HepG2 (cell line): Measurements from ENCODE around the gene RHBDF2. TPM values are rescaled to one million over a fixed set of nuclear protein-coding genes. Genes with fewer than 3 reads are reported as not detected.
A peak's percentile ranks its signal among the peaks of the same experiment; 100 is the strongest.

Experiments used
- MATR3 ChIP-seq: sonication (generic); formaldehyde crosslinking; IDR thresholded peaks from 2 replicates; pipeline ENCODE4 v1.4.0; 2020; ENCODE audit warnings: missing genetic modification reagents
- SALL2 ChIP-seq: sonication (generic); formaldehyde crosslinking; IDR thresholded peaks from 2 replicates; pipeline ENCODE4 v1.8.1; 2023; ENCODE audit warnings: mild to moderate bottlenecking, missing genetic modification reagents, inconsistent platforms
- SKIL ChIP-seq: sonication (generic); formaldehyde crosslinking; IDR thresholded peaks from 2 replicates; pipeline ENCODE4 v1.8.0; 2022; ENCODE audit warnings: missing genetic modification reagents, mild to moderate bottlenecking, moderate library complexity, borderline replicate concordance
- TFDP2 ChIP-seq: sonication (generic); formaldehyde crosslinking; IDR thresholded peaks from 2 replicates; pipeline ENCODE4 v1.4.0; 2020; ENCODE audit warnings: missing genetic modification reagents
- ZBTB20 ChIP-seq: sonication (generic); formaldehyde crosslinking; IDR thresholded peaks from 2 replicates; pipeline ENCODE4 v1.8.1; 2023; ENCODE audit warnings: missing genetic modification reagents, low read depth, mild to moderate bottlenecking, borderline replicate concordance
- ZFP36 ChIP-seq: fragments of 150-350 bp; IDR thresholded peaks from 2 replicates; pipeline ENCODE4 v1.6.1; 2018; ENCODE audit warnings: borderline replicate concordance, low read length, low read depth; ENCODE audit not compliant: partially characterized antibody
- ZFX ChIP-seq: sonication (generic); formaldehyde crosslinking; IDR thresholded peaks from 2 replicates; pipeline ENCODE4 v1.4.0; 2020; ENCODE audit warnings: mild to moderate bottlenecking, low read depth, missing genetic modification reagents, moderate library complexity
- ZNF253 ChIP-seq: sonication (generic); formaldehyde crosslinking; IDR thresholded peaks from 2 replicates; pipeline ENCODE4 v1.8.0; 2022; ENCODE audit warnings: mild to moderate bottlenecking, missing genetic modification reagents, borderline replicate concordance
- ZNF276 ChIP-seq: sonication (generic); formaldehyde crosslinking; IDR thresholded peaks from 2 replicates; pipeline ENCODE4 v1.4.0; 2020; ENCODE audit warnings: mild to moderate bottlenecking, low read depth, missing genetic modification reagents
- ZNF318 ChIP-seq: sonication (generic); formaldehyde crosslinking; IDR thresholded peaks from 2 replicates; pipeline ENCODE4 v1.4.0; 2020; ENCODE audit warnings: mild to moderate bottlenecking, missing genetic modification reagents
- ZNF546 ChIP-seq: sonication (generic); formaldehyde crosslinking; conservative IDR thresholded peaks from 2 replicates; pipeline ENCODE4 v1.8.1; 2023; ENCODE audit warnings: mild to moderate bottlenecking, missing genetic modification reagents
- ZSCAN5A ChIP-seq: sonication (generic); formaldehyde crosslinking; IDR thresholded peaks from 2 replicates; pipeline ENCODE4 v1.8.0; 2022; ENCODE audit warnings: mild to moderate bottlenecking, missing genetic modification reagents, borderline replicate concordance
- polyA plus RNA-seq, 8 experiments: library from polyadenylated mRNA; depleted of rRNA in 3 of 8; stranded (reverse) in 7 of 8; unstranded in 1 of 8; fragments of >200 nt; fragmentation: Illumina TruSeq in 4 of 8; extraction: Trizol in 4 of 8; gene quantifications; 2 replicates each; pipeline versions ENCODE4 v1.2.1 to v1.2.3, GENCODE V29; 2011 to 2016; ENCODE audit warnings: low read depth in 4 of 8, missing spikeins in 1 of 8, mixed read lengths in 1 of 8; ENCODE audit not compliant: insufficient read depth in 1 of 8
- total RNA-seq, 5 experiments: library from RNA; depleted of rRNA; stranded (reverse); fragments of >200 nt; fragmentation: Illumina TruSeq; extraction: Trizol; gene quantifications; 2 replicates each; pipeline ENCODE4 v1.2.3, GENCODE V29; 2016; ENCODE audit warnings: low read depth in 1 of 5

RHBDF2 gene
- total and polyA plus RNA-seq, 2 of the 13 experiments (the other 11 are each of a cell fraction or from before 2014, with no cell fraction given), result 7.8 to 24.2 TPM

- TF ChIP-seq ZNF318 (CRISPR knock-in tag) (no peak), SALL2 (CRISPR knock-in tag) (0 out of 2 replicates have a peak, but pooled peaks have one; percentile 18), MATR3 (CRISPR knock-in tag) (no peak), ZNF276 (no peak; the same call in 1 of the 2 replicates), ZFX (peak; percentile 94), ZSCAN5A (CRISPR knock-in tag) (no peak), ZNF253 (no peak), SKIL (CRISPR knock-in tag) (no peak), ZBTB20 (CRISPR knock-in tag) (no peak; the same call in 1 of the 2 replicates), ZFP36 (no peak), ZNF546 (CRISPR knock-in tag) (no peak), TFDP2 (CRISPR knock-in tag) (peak; percentile 45; the same call in 1 of the 2 replicates)
Measured at GRCh38 chr17:76501018-76501826, at the start of gene RHBDF2 (continued).
